NCI-H526 (cell line): ENCODE data around the gene DISP2.
A peak's percentile ranks its signal among the peaks of the same experiment; 100 is the strongest.

Source experiments
- DNase-seq, 2 experiments: peaks; one replicate each; lab custom pipeline; 2025; lab: John Stamatoyannopoulos, UW

DISP2 gene

DNA sequence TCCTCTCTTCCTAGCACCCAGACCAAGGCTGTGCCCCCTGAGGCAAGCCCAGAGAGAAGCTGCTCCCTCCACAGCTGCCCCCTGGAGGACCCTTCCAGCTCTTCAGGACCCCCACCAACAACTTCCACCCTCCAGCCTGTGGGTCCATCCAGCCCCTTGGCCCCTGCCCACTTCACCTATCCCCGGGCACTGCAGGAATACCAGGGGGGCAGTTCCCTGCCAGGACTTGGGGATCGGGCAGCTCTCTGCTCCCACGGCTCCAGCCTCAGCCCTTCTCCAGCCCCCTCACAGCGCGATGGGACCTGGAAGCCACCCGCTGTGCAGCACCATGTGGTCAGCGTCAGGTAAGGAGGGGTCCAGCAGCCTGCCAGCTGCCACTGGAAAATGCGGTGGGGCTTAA lies 5.6 kb downstream of the DISP2 start:
- no peak for DNase-seq

DNA sequence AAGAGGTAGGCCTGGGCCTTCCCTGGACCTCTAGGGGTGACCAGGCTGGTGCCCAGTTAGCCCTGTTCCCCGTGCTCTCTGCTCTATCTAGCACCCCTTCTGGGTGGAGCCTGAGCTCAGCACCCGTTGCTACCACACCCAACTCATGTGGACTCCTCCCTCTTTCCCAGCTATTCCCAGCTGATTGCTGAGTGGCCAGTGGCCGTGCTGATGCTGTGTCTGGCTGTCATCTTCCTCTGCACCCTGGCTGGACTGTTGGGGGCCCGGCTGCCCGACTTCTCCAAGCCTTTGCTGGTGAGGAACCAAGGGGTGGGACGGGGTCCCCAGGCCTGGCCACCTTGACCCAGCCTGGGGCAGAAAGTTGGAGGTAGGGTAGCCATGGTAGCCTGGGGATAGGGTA lies 6.2 kb downstream of the DISP2 start:
- no peak for DNase-seq

DNA sequence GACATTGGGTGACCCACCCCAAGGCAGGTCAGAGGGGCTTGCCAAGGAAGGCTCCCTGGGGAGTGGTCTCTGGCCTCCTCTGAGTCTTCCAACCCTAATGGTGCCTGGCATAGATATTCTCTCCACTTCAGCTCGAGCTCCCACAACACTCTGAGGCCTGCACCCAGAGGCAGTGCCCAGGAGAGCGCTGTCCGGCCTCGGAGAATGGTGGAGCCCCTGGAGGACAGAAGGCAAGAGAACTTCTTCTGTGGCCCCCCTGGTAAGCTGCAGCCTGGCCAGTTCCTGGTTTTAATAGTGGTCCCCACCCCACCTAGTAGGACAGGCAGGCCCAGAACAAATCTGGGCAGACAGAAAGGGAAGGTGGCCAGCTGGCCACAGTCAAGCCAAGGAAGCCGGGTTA lies 7.0 kb downstream of the DISP2 start:
- no peak for DNase-seq

DNA sequence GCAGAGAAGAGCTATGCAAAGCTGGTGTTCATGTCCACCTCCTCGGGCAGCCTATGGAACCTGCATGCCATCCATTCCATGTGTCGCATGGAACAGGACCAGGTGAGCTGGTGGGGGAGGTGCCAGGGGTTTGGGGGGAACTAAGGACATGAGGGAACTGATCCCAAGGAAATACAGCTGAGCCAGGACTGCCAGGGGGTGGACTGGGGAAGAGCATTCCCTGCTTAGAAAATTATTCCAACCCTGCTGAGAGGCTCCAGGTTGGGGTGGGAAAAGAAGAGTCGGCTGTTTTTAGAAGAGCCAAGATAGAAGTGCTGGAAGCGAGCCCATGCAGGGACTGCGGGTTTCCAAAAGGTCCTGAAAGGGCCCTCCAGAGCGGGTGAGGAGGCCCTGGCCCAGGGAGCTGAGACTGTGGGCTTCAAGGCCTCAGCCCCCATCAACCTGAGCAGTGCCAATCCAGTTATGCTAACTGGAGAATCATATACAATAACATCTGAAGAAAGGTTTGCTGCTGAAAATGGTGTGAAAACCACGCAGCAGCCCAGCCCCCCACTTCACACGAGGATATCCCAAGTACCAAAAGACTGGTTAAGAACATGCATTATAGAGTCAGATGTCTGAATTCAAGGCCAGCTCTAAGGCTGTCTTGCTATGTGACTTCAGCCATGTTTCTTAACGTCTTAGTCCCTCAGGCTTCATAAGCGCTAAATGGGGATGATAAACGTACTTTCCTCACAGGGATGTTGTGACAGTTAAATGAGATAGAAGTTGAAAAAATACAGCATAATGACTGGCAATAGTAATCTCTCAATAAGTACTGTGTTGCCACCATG lies 7.8 kb downstream of the DISP2 start:
- no peak for DNase-seq

DNA sequence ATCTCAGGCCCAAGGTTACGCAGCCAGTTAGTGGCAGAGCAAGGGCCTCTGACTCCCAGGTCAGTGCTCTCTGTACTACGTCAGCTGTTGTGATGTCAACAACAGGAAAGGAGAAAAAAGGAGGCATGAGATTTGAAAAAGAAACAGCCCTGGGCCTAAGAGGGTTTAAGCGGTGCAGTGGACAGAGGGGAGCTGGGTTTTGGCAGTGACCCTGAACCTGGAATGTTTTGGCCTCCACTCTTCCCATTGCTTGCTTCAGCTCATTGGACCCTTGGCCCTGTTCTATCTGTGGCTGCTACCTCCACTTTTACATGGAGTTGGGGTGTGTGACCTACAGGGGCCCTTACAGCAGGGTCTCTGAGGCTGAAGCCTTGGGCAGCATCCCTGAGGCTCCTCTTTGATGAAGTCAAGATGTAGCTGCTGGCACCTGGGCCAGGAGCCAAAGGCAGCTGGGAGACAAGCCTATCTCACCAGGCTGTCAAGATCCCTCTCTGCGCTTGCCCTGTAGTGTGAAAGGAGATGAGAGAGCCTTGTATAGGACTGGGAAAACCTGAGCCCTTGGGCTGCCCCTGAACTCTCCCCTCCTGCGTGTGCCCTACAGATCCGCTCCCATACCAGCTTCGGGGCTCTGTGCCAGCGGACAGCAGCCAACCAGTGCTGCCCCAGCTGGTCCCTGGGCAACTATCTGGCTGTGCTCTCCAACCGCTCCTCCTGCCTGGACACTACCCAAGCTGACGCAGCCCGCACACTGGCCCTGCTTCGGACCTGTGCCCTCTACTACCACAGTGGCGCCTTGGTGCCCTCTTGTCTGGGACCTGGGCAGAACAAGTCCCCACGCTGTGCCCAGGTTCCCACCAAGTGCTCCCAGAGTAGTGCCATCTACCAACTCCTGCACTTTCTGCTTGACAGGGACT lies 8.7 kb downstream of the DISP2 start:
- no peak for DNase-seq

DNA sequence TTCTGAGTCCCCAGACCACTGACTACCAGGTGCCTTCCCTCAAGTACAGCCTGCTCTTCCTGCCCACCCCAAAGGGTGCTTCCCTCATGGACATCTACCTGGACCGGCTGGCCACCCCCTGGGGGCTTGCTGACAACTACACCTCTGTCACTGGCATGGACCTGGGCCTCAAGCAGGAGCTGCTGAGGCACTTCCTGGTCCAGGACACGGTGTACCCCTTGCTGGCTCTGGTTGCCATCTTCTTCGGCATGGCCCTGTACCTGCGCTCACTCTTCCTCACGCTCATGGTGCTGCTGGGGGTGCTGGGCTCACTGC lies 9.3 kb downstream of the DISP2 start:
- DNase-seq = no peak

DNA sequence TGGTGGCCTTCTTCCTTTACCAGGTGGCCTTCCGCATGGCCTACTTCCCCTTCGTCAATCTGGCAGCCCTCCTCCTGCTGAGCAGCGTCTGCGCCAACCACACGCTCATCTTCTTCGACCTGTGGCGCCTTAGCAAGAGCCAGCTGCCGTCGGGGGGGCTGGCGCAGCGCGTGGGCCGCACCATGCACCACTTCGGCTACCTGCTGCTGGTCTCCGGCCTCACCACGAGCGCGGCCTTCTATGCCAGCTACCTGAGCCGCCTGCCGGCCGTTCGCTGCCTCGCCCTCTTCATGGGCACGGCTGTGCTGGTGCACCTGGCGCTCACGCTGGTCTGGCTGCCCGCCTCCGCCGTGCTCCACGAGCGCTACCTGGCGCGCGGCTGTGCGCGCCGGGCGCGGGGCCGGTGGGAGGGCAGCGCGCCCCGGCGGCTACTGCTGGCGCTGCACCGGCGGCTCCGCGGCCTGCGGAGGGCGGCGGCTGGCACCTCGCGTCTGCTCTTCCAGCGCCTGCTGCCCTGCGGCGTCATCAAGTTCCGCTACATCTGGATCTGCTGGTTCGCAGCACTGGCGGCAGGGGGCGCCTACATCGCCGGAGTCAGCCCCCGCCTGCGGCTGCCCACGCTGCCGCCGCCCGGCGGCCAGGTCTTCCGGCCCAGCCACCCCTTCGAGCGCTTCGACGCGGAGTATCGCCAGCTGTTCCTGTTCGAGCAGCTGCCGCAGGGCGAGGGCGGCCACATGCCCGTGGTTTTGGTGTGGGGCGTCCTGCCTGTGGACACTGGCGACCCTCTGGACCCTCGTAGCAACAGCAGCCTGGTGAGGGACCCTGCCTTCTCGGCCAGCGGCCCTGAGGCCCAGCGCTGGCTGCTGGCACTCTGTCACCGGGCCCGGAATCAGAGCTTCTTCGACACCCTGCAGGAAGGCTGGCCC lies 9.9 kb downstream of the DISP2 start:
- DNase-seq = peak; percentile 87 to 96

DNA sequence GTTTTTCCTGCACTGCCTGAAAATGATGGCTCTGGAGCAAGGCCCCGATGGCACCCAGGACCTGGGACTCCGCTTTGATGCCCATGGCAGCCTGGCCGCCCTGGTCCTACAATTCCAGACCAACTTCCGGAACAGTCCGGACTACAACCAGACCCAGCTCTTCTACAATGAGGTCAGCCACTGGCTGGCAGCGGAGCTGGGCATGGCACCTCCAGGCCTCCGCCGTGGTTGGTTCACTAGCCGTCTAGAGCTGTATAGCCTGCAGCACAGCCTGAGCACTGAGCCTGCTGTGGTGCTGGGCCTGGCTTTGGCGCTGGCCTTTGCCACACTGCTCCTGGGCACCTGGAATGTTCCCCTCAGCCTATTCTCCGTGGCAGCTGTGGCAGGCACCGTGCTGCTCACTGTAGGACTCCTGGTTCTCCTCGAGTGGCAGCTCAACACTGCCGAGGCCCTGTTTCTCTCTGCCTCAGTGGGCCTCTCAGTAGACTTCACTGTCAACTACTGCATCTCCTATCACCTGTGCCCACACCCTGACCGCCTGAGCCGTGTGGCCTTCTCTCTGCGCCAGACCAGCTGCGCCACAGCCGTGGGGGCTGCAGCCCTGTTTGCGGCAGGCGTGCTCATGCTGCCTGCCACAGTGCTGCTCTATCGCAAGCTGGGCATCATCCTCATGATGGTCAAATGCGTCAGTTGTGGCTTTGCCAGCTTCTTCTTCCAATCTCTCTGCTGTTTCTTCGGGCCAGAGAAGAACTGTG lies 10.9 kb downstream of the DISP2 start:
- no peak for DNase-seq

DNA sequence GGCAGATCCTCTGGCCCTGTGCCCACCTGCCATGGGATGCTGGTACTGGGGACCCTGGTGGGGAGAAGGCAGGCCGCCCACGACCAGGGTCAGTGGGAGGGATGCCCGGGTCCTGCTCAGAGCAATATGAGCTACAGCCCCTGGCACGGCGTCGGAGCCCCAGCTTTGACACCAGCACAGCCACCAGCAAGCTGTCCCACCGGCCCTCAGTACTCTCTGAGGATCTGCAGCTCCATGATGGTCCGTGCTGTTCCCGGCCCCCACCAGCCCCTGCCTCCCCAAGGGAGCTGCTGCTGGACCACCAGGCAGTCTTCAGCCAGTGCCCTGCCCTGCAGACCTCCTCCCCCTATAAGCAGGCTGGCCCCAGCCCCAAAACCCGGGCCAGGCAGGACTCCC lies 11.5 kb downstream of the DISP2 start:
- DNase-seq = no peak

DNA sequence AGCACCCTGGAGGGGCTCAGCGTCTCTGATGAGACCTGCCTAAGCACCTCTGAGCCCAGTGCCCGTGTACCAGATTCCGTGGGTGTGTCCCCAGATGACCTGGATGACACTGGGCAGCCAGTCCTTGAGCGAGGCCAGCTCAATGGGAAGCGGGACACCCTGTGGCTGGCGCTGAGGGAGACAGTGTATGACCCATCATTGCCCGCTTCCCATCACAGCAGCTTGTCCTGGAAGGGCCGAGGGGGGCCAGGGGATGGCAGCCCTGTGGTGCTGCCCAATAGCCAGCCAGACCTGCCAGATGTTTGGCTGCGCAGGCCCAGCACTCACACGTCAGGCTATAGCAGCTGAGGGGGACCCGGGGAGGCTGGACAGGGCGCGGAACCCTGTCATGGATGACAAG lies 12.0 kb downstream of the DISP2 start:
- DNase-seq = no peak

DNA sequence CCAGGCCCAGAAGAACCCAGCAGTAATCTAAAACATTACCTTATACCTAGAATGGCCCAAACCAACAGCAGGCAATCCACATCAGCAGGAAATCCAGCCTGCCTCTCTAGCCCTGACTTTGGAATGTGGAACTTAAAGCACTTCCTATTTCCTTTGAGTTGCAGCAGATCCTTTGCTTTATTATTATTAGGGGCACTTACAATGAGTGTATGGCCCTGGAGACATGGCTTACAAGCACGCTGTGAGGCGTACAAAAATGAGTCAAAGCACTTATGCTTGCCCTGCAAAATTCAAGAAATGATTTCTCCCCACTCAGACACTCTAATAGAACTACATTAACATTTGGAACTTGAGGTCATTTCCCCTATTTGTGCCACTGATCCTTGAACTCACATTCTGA lies 15.0 kb downstream of the DISP2 start:
- DNase-seq = no peak

DNA sequence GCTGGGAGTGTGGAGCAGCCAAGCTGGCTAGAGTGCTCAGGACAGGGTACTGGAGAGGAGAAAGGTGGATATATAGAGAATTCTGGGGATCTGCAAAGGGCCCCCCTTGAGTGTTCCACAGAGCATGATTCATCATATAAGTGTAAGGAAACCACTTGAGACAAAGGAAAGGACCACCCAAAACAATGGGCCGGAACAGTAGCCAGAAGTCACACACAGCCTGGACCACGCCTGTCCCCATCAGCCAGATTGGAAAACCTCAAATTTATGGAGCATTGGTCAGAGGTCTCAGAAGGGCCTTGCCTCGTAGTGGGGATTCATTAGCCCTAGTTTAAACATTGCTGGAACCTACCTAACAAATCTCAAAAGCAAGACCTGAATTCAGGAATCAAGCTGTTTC lies 19.6 kb downstream of the DISP2 start:
- no peak for DNase-seq

DNA sequence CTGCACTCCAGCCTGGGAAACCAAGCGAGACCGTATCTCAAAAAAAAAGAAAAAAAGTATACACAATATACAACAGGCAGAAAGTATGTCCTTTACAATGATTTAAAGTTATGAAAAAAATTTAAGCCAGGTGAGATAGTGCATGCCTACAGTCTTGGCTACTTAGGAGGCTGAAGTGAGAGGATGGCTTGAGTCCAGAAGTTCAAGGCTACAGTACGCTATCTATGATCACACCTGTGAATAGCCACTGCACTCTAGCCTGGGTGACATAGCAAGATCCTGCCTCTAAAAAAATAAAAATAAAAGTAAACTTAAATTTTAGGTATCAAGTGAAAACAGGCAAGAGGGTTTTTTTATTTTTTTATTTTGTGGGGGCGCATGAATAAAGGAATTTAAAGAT lies 21.4 kb downstream of the DISP2 start:
- DNase-seq = no peak

DNA sequence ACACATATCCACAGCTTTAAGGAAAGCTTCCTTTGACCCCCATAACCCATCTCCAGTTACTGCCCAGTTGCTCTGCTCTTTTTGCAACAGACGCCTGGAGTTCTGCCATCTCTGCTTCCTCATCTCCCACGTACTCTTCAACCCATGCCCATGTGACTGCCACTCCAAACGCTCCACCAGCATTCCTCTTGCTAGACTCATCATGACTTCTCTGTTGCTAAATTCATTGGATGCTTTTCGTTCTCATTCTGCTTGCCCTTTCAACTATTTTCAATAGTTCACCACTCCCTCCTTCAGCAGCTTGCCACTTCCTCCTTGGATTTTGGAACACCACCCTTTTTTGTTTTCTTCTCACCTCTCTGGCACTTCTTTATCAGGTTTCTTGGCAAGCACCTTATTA lies 21.8 kb downstream of the DISP2 start:
- DNase-seq = no peak

DNA sequence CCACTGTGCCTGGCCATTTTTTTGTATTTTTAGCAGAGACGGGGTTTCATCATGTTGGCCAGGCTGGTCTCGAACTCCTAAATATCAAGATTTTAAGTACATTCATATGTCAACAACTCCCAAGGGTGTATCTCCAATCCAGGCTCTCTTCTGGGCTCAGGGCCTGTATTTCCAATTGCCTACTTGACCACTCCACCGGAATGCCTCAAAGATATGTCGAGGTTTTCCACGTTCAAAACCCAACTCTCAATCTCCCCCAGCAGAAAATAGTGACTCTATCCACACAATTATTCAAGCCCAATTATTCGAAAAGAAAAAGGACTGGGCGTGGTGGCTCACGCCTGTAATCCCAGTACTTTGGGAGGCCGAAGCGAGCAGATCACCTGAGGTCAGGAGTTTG lies 22.6 kb downstream of the DISP2 start:
- no peak for DNase-seq

DNA sequence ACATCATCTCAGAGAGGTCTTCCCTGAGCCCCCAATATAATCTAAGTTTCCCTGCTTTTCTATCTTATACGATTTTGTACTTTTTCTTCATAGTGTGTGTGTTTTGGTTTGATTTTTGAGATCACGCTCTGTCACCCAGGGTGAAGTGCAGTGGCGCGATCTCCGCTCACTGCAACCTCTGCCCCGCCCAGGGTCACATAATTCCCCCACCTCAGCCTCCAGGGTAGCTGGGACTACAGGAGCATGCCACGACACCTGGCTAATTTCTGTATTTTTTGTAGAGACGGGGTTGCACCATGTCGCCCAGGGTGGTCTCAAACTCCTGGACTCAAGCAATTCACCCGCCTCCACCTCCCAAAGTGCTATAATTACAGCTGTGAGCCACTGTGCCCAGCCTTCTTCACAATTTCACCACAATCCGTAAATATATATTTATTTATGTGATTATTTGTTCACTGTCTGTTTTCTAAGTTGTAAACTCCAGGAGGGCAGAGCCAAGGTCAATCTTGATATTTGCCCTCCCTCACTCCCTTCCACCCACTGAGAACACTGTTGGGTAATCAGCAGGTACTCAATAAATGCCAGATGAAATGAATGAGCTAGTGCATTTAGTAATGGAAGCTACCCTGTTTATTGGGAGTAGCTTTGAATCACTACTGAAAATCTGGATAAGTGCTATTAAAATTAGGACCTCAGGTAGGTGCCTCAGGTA lies 24.0 kb downstream of the DISP2 start:
- DNase-seq = no peak

DNA sequence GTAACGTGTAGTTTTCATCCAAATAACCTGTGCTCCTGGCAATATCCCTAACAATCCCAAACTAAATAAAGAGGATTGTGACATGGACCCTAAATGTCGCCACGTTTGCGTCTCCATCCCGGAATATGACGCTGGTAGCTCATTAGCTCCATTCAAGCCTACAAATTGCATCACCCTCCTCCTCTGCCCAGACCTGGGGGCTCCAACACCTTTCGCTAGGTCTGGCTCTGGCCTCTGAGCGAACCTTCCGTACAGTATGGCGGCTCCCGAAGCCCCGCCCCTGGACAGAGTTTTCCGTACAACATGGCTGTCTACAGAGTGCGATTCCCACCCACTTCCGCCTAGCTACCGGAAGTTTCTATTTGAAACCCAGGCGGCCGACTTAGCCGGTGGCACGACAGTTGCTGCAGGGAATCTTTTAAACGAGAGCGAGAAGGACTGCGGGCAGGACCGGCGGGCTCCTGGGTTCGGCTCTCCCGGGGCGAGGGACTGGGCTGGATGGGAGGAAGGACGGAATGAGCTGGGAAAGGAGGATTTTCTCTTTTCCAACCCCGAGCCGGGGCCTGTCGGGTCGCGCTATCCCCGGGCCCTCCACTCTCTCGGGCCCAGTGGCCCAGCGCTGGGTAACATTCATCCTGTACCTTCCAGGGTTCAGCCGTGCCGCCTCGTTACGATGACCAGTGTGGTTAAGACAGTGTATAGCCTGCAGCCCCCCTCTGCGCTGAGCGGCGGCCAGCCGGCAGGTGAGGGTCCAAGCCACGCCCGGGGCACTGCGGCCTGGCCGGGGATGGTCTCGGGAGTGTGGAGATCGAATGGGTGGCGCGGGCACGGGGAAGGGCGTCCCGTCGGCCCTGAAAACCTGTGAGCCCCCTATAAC lies 24.8 kb downstream of the DISP2 start, which contains the start of gene KNSTRN:
TSS of gene KNSTRN (plus strand) at position 142 of the 877 bp plus-strand sequence. CDS start at position 257, 115 bp downstream.
- DNase-seq = peak; percentile 93 to 96

DNA sequence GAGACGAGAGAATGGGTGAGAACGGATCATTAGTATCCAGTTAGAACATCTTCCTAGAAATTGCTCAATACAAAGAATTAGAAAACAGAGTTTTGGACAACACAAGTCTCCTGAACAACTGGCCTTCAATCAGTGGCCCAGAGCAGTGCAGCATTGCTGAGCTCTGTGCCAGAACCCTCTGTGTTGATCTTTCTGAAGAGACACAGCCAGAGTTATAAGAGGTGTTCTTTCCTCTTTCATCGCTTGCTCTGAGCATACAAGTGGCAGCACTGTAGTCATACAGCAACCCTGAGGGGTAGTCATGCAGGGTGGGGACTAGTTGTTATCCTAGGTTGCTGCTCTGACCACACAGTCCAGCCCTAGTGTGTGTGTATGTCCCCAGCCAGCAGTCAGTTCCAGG lies 28.5 kb downstream of the DISP2 start:
- no peak for DNase-seq

DNA sequence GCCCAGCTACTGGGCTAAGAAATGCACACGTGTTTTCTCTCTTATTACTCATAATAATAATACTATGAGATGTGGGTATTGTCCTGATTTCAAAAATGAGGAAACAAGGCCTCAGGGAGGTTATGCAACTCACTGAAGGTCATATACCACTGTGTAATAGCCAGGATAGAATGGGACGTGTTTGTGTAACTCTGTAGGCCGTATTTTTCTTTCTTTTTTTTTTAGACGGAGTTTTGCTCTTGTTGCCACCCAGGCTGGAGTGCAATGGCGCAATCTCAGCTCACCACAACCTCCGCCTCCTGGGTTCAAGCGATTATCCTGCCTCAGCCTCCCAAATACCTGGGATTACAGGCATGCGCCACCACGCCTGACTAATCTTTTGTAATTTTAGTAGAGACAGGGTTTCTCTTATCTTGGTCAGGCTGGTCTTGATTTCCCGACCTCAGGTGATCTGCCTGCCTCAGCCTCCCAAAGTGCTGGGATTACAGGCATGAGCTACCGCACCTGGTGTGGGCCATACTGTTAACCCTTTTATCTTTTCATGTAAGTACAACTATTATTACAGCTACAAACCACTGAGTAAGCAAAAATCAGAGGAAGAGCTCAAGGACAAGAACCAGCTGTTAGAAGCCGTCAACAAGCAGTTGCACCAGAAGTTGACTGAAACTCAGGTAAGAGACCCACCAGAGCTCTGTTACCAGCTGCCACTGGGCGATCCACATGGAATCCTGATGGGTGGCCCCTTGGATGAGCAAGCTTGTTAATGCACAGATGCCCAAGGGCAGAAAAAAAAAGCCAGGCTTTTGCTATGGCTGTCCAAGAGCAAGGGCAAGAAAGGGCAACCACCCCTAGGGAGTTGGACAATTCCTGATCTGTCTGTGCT lies 31.2 kb downstream of the DISP2 start:
- DNase-seq = no peak
